GM18870 (cell line): Measurements from ENCODE around the gene REST.

Experiments used
- ATAC-seq: cut with Tn5 transposase; IDR thresholded peaks from one replicate; pipeline ENCODE4 v1.9.1; 2021; ENCODE audit warnings: moderate library complexity; ENCODE audit not compliant: unreplicated experiment

REST gene

DNA sequence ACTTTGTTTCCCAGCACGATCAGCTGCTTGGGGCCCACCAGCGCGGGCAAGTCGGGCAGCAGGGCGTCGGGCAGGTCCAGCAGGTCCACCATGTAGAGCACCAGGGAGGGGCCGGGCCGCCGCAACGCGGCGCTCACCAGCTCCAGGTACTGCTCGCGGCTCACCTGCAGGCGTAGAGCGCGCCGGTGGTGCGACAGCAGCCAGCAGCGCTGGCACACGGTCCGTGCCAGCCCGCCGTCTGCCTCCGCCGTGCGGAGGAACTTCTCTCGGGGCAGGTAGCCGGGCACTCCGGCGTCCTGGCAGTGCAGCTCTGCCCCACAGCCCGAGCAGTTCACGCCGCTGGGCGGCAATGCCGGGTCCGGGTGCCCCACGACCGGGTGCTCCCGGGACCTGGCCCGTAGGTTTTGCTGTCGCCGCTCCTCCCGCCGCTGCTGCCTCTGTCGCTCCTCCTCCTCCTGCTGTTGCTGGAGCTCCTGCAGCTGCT lies 69.2 kb downstream of the REST start:
- ATAC-seq = peak; percentile 9

DNA sequence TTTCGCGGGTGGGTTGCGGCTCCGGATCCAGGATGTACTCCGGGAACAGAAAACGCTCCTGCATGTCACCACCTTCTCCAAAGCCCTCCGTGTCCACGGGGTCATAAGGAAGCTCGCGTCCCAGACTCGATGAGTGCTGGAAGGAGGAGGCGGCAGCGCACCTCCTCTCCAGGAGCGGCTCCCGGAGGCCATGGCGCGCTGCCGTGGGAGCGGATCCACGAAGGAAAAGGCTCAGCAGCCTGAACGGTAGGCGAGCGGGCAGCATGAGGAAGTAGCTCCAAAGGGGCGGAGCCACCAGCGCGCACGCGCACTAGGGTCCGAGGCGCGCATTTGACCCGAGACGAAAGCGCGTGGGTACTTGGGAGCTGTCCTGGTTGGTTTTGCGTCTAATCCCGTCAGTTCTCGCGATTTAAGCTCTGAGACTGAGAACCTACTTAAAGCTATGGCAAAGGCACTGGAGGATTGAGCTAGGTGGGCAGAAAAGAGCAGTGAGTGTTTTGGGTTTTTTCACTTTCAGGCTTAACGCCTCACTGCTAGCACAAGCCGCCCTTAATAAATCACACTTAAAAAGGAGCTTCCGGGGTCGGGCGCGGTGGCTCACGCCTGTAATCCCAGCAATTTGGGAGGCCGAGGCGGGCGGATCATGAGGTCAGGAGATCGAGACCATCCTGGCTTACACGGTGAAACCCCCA lies 69.8 kb downstream of the REST start, which contains the start of gene NOA1:
Gene NOA1 (minus strand): TSS at position 286 of the 692 bp plus-strand sequence. CDS start 21 bp downstream, at position 265.
- ATAC-seq = peak; percentile 88

DNA sequence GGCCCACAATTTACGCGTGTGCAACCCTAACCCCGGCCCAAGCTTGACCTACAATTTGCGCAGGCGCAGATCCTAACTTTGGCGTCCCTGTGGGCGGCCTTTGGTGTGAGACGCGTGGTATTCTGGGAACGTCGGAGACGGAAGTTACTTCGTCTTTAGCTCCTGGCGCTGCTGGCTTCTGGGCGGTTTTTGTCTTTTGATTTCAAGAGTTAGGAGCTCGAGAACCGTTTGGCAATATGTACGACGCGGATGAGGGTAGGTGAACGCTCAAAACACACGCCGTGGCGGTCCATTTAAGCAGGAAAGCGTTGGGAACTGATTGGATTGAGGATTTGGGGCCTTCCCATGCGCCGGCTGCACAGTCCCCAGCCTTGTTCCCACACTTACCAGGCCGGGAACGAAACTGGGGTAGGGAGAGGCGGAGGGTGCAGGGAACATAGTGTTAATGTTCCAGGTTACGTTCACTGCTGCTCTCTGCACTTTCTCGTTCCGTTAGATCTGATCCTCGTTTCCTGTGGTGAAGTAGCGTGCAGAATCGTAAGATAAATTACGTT lies 71.1 kb downstream of the REST start, which contains the start of gene POLR2B:
Gene POLR2B (plus strand): TSS at position 147 of the 554 bp plus-strand sequence. CDS start 90 bp downstream, at position 237.
- peak; percentile 46 for ATAC-seq

DNA sequence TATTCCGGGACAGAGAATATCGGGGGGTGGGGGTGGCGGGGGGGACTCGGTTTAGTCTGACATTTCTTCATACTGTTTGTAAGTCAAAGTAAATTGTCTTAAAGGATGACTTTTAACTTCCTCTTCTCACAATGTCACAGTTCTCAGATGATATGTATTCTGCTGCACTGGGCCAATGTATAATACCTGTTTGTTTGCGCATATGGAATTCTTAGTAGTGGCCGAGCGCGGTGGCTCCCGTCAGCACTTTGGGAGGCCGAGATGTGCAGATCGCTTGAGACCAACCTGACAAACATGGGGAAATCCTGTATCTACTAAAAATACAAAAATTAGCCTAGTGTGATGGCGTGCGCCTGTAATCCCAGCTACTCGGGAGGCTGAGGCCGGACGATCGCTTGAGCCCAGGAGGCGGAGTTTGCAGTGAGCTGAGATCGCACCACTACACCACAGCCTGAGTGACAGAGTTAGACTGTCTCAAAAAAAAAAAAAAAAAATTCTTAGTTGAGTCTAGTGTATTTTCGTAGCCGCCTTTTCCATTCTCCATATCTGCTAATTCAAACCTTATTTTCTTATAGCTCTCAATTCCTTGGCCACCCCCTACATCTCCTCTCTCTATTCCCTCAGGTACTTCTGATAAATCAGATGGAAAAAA lies 71.8 kb downstream of the REST start:
- no peak for ATAC-seq

DNA sequence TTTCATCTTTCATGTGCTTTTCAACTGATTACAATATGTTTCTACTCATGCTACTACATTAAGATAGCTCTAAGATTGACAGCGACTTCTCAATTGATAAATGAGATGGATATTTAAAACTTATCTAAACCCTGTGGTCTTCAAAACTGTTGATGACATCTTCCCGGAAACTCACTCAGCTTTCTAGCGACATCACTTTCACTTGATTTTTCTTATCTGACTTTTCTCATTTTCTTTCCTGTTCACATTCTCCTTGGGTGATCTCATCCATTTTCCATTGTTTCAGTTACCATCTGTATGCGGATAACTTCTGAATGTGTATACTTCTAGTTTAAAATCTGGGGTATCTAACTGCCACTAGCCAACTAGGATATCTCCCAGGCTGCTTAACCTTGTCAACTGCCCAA lies 74.1 kb downstream of the REST start:
- no peak for ATAC-seq

DNA sequence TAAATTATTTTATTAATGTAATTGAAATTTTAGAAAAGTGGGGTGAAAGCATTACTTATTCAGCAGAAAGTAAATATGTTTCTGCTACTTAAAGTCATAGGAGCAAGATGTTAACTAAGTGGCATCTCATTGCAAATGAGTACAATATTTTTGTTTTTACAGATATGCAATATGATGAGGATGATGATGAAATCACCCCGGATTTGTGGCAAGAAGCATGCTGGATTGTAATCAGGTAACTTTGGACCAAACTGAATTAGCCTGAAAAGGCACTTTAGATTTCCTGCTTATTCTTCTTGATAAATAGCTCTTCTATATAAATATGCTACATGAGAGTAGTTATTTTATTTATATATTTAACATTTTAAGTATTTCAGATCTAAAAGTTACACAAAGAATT lies 78.5 kb downstream of the REST start:
- ATAC-seq = no peak

DNA sequence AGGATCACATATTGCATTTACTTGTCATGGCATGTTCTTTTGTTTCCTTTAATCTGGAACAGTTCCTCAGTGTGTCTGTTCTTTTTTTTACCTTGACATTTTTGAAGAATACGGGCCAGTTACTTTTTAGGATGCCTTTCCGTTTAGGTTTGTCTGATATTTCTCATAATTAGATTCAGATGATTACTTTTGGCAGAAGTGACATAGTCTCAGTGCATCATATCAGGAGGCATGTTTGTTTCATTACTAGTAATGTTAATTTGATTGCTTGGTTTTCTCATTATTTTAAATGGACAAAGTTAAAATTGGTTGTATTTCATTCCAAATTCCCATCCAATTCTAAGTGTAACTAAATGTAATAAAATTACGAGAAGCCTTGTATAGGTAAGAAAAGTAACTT lies 79.3 kb downstream of the REST start:
- no peak for ATAC-seq

DNA sequence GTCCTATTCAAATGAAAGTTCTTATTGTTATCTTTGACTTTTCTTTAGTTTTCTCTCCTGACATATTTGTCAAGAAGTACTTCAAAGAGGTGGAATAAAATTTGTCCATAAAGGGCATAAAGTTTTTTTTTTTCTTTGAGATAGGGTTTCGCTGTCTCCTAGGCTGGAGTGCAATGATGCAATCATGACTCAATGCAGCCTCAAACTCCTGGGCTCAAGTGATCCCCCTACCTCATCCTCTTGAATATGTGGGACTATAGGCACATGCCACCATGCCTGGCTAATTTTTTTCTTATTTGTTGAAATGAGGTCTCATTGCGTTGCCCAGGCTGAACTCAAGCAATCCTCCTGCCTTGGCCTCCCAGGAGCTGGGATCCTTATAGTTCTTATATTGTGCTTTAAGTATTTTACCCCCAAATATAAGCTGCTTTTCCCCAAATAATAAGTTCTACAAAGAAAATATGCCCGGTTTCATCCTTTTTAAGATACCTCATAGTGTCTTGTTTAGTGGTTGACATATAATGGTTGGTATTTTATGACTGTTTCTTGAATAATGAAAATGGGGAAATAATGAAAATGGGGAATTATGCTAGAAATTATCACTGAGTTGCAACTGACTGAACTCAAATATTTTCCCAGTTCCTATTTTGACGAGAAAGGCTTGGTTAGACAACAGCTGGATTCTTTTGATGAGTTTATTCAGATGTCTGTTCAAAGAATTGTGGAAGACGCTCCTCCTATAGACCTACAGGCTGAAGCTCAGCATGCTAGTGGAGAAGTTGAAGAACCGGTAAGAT lies 82.6 kb downstream of the REST start:
- ATAC-seq = no peak

DNA sequence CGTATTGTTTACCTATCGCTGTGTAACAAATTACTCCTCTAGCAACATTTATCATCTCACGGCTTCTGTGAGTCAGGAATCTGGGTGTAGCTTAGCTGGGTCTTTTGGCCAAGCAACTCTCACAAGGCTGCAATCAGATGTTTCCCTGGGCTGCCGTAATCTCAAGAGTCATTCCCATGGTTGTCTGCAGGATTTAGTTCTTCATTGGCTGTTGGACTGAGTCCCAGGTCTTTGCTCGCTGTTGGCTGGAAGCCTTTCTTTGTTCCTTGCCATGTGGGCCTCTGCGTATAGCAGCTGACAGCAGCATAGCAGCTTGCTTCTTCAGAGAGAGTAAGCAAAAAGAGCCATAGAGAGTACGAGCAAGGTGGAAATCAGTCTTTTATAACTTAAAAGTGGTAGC lies 87.8 kb downstream of the REST start:
- no peak for ATAC-seq

DNA sequence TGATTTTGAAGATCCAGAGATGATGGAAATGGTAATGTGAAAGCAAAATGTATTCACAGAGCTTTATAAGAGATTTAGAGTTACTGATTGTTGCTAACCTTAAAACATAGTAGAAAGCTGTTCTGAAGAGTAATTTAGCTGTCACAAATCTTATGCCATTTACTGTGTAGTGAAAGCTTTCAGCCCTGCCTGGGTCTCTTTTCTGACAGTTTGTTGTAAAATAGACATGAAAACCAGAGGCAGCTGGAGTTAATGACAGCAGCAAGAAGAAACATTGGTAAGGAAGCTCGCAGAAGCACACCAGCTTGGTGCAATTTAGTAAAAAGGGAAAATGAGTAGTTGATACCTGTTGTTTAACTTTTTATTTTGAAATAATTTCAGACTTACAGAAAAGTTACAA lies 92.1 kb downstream of the REST start:
- ATAC-seq = no peak

DNA sequence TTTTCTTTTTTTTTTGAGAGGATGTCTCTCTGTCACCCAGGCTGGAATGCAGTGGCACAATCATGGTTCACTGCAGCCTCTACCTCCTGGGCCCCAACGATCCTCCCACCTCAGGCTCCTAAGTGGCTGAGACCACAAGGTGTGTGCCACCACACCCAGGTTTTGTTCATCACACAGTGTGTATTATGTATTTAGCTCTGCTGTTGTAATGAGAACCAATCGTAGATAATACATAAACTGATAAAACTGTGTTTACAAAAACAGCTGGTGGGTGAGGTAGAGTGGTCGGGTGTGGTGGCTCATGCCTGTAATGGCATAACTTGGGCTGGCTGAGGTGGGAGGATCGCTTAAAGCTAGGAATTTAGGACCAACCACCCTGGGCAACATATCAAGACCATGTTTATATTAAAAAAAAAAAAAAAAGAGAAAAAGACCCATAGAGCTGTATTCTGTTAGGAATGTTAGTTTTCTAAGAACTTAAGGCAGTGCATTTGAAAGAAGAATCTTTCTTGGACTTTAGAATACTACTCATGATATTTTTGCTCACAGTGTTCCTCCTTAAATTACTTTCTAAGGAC lies 105.9 kb downstream of the REST start:
- no peak for ATAC-seq
